Measurements from ENCODE around the gene ACO2.
A peak's percentile ranks its signal among the peaks of the same experiment; 100 is the strongest.
"Not testable (repeated sequence)": the region's sequence is repeated elsewhere in the genome, so short reads cannot be mapped to it uniquely, and the experiment has no call there.

The ACO2 gene

DNA sequence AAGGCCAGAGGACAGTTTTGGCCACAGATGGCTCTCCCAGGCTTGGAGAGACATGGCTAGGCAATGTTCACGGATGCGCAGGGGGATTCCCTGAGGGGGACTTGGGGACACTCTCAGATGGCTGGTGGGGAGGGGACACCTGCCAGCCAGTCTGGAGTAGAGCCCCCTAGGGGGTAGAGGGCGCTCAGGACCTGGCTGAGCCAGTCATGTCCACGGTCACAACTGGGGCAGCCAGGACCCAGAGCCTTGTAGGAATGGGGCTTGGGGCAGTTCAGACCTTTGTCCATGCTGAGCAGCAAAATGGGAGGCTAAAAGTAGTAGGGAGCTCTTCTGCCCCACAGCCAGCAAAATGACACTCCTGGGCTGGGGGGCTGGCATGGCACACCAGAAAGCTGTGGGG is 93.5 kb downstream of the ACO2 start:
- Histone ChIP-seq H3K9me3 (ENCODE audit: control insufficient read depth, insufficient read depth, low read length) (no peaks in the 10 kb centered on the region), H3K9ac (ENCODE audit: low read depth, low read length) (no peak overlapping the region; the same call in 1 of the 2 replicates), H3K36me3 (ENCODE audit: insufficient read depth, low read length) (no peaks in the 10 kb centered on the region), H3K4me1 (ENCODE audit: insufficient read depth, low read length) (peaks cover 25% of the 10 kb centered on the region)

GRCh38 chr22:41563051-41563711 is 94.3 kb downstream of the ACO2 start:
- Histone ChIP-seq H3K9ac (ENCODE audit: low read depth, low read length) (peak overlapping the region; percentile 25; the same call in 1 of the 2 replicates), H3K9me3 (ENCODE audit: control insufficient read depth, insufficient read depth, low read length) (no peaks in the 10 kb centered on the region), H3K36me3 (ENCODE audit: insufficient read depth, low read length) (no peaks in the 10 kb centered on the region), H3K4me1 (ENCODE audit: insufficient read depth, low read length) (peaks cover 20% of the 10 kb centered on the region)

GRCh38 chr22:41564563-41564962 is 95.6 kb downstream of the ACO2 start:
- Histone ChIP-seq H3K9ac (ENCODE audit: low read depth, low read length) (no peak overlapping the region), H3K9me3 (ENCODE audit: control insufficient read depth, insufficient read depth, low read length) (no peaks in the 10 kb centered on the region), H3K4me1 (ENCODE audit: insufficient read depth, low read length) (peaks cover 20% of the 10 kb centered on the region), H3K36me3 (ENCODE audit: insufficient read depth, low read length) (no peaks in the 10 kb centered on the region)

GRCh38 chr22:41565403-41566054 is 96.6 kb downstream of the ACO2 start:
- H3K36me3 ChIP-seq (ENCODE audit: insufficient read depth, low read length), result no peaks in the 10 kb centered on the region
- no peaks in the 10 kb centered on the region for H3K9me3 ChIP-seq (ENCODE audit: control insufficient read depth, insufficient read depth, low read length)
- H3K9ac ChIP-seq (ENCODE audit: low read depth, low read length), result no peak overlapping the region
- H3K4me1 ChIP-seq (ENCODE audit: insufficient read depth, low read length), result peaks cover 15% of the 10 kb centered on the region

- Histone ChIP-seq H3K36me3 (ENCODE audit: insufficient read depth, low read length) (no peaks in the 10 kb centered on the region), H3K4me1 (ENCODE audit: insufficient read depth, low read length) (peaks cover 7% of the 10 kb centered on the region), H3K9me3 (ENCODE audit: control insufficient read depth, insufficient read depth, low read length) (no peaks in the 10 kb centered on the region), H3K9ac (ENCODE audit: low read depth, low read length) (no peak overlapping the region)
Measured at GRCh38 chr22:41567512-41567768, 98.5 kb downstream of the ACO2 start.

- H3K4me1 ChIP-seq (ENCODE audit: insufficient read depth, low read length), result no peaks in the 10 kb centered on the region
- H3K9me3 ChIP-seq (ENCODE audit: control insufficient read depth, insufficient read depth, low read length), result no peaks in the 10 kb centered on the region
- no peak overlapping the region for H3K9ac ChIP-seq (ENCODE audit: low read depth, low read length)
- no peaks in the 10 kb centered on the region for H3K36me3 ChIP-seq (ENCODE audit: insufficient read depth, low read length)
Measured at GRCh38 chr22:41568811-41569210, 99.9 kb downstream of the ACO2 start.

- Histone ChIP-seq H3K9me3 (ENCODE audit: control insufficient read depth, insufficient read depth, low read length) (no peaks in the 10 kb centered on the region), H3K36me3 (ENCODE audit: insufficient read depth, low read length) (no peaks in the 10 kb centered on the region), H3K9ac (ENCODE audit: low read depth, low read length) (no peak overlapping the region), H3K4me1 (ENCODE audit: insufficient read depth, low read length) (no peaks in the 10 kb centered on the region)
Measured at GRCh38 chr22:41570221-41570620, 101.3 kb downstream of the ACO2 start.

DNA sequence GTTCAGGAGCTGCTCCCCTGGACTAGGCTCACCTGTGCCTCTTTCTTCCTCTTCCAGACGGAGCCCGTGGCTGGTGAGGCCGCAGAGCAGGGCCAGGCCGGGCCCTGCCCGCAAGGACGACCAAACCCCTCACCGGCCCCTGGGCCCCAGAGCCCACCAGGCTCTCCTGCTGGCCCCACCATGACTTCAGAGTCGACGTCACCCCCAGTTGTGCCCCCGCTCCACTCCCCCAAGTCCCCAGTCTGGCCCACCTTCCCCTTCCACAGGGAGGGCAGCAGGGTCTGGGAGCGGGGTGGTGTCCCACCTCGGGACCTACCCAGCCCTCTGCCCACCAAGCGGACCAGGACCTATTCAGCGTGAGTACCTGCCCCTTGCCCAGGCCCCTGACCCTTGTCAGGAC is 102.9 kb downstream of the ACO2 start:
- H3K9me3 ChIP-seq (ENCODE audit: control insufficient read depth, insufficient read depth, low read length), result no peaks in the 10 kb centered on the region
- H3K4me1 ChIP-seq (ENCODE audit: insufficient read depth, low read length), result no peaks in the 10 kb centered on the region
- H3K36me3 ChIP-seq (ENCODE audit: insufficient read depth, low read length), result no peaks in the 10 kb centered on the region
- no peak overlapping the region for H3K9ac ChIP-seq (ENCODE audit: low read depth, low read length)

GRCh38 chr22:41572305-41572704 is 103.4 kb downstream of the ACO2 start:
- H3K4me1 ChIP-seq (ENCODE audit: insufficient read depth, low read length); H3K36me3 ChIP-seq (ENCODE audit: insufficient read depth, low read length); H3K9me3 ChIP-seq (ENCODE audit: control insufficient read depth, insufficient read depth, low read length); H3K9ac ChIP-seq (ENCODE audit: low read depth, low read length): not testable (repeated sequence)

DNA sequence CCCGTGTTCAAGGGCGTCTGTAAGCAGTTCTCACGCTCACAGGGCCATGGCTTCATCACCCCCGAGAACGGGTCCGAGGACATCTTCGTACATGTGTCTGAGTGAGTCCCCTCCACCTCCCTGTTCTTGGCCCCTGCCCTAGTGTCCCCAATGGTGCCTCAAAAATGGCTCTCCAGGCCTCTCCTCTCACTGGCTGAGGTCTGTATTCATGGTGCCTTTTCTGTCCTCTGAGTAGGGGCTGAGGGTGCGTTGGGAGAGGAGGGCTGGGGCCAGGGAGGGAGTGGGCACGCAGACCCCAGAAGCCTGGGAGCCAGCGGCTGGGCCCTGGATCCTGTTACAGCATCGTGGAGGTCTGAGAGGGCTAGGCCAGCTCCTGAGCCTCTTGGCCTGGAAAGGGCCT is 104.8 kb downstream of the ACO2 start:
- no peaks in the 10 kb centered on the region for H3K4me1 ChIP-seq (ENCODE audit: insufficient read depth, low read length)
- no peak overlapping the region for H3K9ac ChIP-seq (ENCODE audit: low read depth, low read length)
- no peaks in the 10 kb centered on the region for H3K9me3 ChIP-seq (ENCODE audit: control insufficient read depth, insufficient read depth, low read length)
- H3K36me3 ChIP-seq (ENCODE audit: insufficient read depth, low read length), result no peaks in the 10 kb centered on the region

GRCh38 chr22:41574847-41575381 is 106.0 kb downstream of the ACO2 start:
- H3K4me1 ChIP-seq (ENCODE audit: insufficient read depth, low read length), result no peaks in the 10 kb centered on the region
- H3K9ac ChIP-seq (ENCODE audit: low read depth, low read length), result no peak overlapping the region
- H3K36me3 ChIP-seq (ENCODE audit: insufficient read depth, low read length), result no peaks in the 10 kb centered on the region
- H3K9me3 ChIP-seq (ENCODE audit: control insufficient read depth, insufficient read depth, low read length), result no peaks in the 10 kb centered on the region

DNA sequence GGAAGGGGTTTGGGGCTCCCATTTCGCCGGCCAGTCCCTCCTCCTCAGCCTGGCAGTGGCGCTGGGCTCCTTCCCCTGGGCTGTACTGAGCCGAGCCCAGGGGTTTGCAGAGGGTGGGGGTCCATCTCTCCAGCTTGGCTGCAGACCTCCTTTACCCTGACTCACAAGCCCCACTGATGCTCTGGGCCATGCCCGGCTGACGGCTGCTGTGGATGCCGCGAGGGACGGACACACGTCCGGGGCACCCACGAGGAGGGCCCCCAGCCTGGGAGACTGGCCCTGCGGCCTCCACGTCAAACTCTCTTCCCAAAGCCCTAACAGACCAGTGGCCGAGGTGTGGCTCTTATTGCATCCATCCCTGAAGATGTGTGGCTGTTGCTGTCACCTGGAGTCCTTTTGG is 106.6 kb downstream of the ACO2 start:
- Histone ChIP-seq H3K9ac (ENCODE audit: low read depth, low read length) (no peak overlapping the region), H3K36me3 (ENCODE audit: insufficient read depth, low read length) (no peaks in the 10 kb centered on the region), H3K9me3 (ENCODE audit: control insufficient read depth, insufficient read depth, low read length) (no peaks in the 10 kb centered on the region), H3K4me1 (ENCODE audit: insufficient read depth, low read length) (no peaks in the 10 kb centered on the region)

DNA sequence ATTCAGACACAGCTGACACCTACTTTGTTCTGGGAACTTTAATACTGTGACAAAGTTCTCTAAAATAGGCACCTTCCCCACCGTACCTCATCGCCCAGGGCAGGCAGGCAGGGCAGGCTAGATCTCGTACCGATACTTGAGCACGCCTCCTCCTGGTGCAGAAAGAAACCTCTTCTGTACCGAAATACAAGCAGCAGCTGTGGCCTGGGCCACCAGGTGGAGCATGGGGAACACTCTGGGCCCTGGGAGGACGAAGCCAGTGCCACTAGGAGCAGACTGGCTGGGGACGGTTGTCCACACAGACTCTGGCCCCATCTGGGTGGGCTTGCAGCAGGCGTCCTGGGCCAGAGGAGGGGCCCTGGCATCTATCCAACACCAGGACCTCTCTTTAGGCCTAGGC is 108.0 kb downstream of the ACO2 start:
- Histone ChIP-seq H3K4me1 (ENCODE audit: insufficient read depth, low read length) (no peaks in the 10 kb centered on the region), H3K9ac (ENCODE audit: low read depth, low read length) (no peak overlapping the region)

GRCh38 chr22:41578114-41578513 is 109.2 kb downstream of the ACO2 start:
- H3K36me3 ChIP-seq (ENCODE audit: insufficient read depth, low read length), result no peaks in the 10 kb centered on the region
- no peaks in the 10 kb centered on the region for H3K4me1 ChIP-seq (ENCODE audit: insufficient read depth, low read length)
- no peaks in the 10 kb centered on the region for H3K9me3 ChIP-seq (ENCODE audit: control insufficient read depth, insufficient read depth, low read length)
- no peak overlapping the region for H3K9ac ChIP-seq (ENCODE audit: low read depth, low read length)

More for the DNA sequence above, 108.0 kb downstream of the ACO2 start:
- no peaks in the 10 kb centered on the region for H3K36me3 ChIP-seq (ENCODE audit: insufficient read depth, low read length)
- H3K9me3 ChIP-seq (ENCODE audit: control insufficient read depth, insufficient read depth, low read length), result no peaks in the 10 kb centered on the region

All from ES-I3 (cell line).